GM19397 (cell line): ENCODE results near the gene CDH4.

ENCODE experiments used
- ATAC-seq: cut with Tn5 transposase; IDR thresholded peaks from one replicate; pipeline ENCODE4 v1.9.1; 2021; ENCODE audit warnings: mild to moderate bottlenecking, moderate library complexity; ENCODE audit not compliant: unreplicated experiment

Gene CDH4

DNA sequence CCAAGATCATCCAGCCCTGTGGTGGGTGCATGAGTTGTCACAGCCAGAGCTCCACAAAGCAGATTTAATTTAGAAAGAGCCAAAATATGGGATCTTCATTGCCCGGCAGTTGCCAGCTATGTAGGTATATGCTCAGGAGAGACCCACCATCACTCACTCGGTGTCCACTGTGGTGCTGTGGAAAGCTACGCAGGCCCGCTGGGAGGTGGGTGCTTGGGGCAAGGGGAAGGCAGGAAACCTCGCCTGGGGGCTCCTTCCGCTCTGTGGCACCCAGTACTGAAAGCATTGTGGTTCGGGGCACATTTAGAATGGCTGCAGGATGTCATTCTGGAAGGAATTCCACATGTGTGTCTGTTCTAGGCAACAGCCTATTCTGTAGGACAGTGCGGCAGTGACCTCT, 553.7 kb downstream of the CDH4 start:
- no peak for ATAC-seq

DNA sequence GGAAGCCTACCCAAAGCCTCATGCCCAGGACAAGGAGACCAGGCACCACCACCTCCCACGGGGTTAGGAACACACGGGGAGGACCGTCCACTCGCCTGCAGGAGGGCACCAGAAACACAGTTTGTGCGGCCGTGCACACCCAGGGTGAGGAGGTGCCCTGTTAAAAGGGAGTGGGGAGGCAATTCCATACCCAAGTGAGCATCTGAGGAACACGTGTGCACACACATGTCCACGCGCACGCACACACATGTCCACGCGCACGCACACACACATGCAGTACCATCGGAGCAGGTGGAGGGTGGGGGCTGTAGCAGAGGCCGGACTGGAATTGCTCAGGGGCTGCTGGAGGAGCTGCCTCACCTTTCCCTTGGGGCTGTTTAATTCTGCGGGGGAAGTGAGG, 554.3 kb downstream of the CDH4 start:
- ATAC-seq: no peak

DNA sequence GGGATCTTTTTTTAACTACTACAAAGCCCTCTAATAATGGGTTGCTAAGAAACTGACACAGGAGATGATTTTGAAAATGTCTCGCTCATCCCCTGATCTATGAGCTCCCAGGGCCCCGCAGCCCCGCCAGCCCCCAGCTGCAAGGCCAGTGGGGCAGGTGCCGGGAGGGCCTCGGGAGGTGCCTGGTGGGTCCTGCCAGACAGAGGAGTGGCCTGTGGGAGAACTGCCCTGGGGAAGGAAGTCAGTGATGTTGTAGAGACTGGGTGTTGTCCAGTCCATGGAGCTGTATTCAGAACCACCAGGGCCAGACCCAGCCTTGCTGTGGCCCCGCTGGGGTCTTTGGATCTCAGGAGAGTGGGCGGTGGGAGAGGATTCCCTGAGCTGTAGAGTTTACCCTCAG, 554.9 kb downstream of the CDH4 start:
- no peak for ATAC-seq

DNA sequence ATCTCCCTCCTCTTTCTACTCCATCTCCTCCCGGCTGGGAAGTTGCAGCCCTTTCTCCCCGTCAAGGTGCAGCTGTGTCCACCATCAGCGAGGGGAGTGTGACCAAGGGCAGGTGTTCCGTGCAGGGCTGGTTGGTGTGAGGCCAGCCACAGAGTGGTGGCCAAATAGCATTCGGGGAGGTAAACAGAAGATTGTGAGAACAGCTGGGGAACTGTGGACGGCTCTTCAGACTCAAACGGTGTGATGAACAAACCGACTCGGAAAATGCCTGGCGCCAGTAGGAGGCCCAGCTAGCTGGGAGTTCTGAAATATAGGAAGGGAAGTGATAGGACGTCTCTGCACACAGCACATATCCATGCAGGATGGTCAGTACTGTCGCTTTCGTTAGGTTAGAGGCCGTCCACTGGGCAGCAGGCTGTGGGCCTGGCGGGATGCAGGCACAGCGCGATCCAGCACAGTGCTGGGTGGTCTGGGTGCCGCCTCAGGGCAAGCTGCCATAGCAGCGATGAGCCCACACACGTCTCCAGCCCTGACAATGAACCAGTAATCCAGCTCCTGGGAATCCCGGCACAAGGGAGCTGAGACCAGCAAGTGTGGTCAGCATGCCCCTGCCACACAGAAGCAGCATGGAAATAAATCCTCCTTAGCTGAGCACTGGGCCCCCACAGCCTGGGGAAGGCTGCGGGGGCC, 555.6 kb downstream of the CDH4 start:
- no peak for ATAC-seq

DNA sequence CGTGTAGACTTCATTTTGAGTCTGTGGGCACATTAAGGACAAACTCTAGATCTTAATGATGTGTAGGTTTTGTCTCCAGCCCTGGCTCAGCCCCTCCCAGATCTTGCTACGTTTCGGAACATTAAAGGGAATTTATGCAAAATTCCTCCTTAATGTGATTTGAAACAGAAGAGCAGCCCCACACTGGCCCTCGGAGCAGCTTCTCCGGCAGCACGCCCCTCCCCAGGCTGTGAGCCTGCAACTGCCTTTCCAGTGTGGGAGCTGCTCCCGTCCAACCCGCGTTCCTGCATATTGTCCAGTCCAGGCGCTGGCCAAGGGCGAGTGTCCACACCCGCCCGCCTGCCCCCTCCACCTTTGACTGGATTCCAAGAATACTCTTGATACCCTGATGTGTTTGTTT, 556.4 kb downstream of the CDH4 start:
- no peak for ATAC-seq

DNA sequence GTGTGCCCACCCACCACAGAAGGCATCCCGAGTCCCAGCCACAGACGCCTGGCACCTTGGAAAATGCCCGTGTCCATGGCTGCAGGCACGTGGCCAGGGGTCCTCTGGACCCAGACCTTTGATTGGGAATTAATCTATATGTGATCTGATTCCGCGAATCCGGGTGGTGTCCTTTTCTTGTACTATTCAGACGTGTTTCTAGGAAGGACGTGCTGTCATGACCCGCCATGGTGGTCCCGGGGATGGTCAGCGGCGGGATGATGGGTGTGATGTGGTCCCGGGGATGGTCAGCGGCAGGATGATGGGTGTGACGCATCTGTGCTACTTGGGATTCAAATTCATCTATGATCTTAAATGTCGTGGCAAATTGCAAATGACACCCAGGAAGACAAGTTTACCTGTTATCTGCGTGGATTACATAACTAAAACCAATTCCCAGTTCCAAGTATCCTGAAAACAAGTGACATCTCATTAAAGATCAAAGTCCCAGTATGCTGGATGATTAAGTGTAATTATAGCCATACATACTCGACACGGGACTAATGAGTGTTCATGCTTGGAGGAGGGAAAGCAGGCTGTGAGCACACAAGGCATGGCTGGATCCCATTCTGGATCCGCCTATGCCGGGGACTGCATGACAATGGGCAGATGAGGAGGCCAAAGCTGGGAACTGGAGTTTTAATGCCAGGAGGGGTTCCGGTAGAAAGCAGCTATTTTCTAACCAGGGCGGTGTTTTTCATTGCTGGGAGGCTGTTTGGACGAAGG, 557.1 kb downstream of the CDH4 start:
- no peak for ATAC-seq

DNA sequence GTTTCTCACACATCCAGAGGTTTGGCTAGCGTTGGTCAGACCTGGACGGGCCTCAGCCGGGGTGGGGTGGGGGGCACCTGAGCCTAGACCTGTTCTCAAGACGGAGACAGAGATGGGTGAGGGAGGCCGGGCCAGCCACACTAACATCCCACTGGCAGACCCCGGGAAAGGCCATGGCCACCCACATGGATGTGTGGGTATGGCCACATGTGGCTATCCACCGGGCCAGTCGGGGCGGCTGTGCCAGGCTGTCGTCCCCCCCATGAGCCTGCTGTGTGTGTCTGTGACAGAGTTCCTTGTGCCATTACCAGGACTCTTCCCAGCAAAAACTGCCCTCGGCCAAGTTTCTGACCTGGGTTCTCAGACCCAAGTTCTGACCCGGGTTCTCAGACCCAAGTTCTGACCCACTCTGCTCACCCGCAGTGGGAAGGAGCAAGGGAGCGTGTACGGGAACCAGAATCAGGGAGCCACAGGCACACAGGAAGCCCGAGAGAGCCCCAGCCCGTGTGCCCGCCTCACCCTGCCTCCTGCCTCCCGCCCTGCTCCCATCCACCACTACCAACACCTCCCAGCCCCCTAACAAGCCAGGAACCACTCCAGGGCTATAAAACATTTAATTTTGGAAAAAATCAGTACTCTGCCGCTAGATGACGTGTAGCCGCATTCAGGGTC, 558.1 kb downstream of the CDH4 start:
- ATAC-seq: no peak

DNA sequence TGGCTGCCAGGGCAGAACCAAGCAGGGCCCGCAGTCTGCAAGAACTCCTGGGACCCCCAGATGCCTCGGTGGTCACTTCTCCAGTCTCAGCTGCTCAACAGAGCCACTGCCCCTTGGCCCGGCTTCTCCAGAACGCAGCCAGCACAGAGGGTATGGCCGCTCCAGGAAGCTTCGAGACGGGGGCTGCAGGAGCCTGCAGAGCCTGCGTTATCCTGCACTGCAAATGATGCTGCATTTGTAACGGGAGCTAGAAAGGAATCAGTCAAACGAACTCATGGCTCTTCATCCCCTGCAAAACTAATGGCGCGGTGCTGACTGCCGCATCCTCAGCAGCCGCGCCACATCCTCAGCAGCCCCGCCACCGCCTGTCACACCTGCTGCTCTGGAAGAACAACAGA, 558.7 kb downstream of the CDH4 start:
- no peak for ATAC-seq

DNA sequence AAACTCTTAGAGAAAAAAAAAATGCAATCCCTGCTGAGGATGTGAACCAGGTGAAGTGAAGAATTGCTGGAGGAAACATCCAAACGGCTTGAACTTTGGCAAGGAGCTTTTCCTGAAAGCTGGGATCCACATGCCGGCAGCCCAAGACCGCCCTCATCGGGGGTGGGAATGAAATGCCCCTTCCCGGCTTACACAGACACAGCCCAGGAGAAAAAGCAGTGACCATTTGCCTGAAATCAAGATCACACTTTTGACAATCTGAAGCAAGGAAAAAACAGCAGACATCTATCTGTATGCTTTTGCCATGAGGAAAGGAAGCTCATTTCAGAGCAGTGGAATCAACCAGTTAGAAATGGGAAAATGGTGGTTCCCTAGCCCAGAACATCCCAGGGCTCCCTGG, 559.1 kb downstream of the CDH4 start:
- no peak for ATAC-seq

DNA sequence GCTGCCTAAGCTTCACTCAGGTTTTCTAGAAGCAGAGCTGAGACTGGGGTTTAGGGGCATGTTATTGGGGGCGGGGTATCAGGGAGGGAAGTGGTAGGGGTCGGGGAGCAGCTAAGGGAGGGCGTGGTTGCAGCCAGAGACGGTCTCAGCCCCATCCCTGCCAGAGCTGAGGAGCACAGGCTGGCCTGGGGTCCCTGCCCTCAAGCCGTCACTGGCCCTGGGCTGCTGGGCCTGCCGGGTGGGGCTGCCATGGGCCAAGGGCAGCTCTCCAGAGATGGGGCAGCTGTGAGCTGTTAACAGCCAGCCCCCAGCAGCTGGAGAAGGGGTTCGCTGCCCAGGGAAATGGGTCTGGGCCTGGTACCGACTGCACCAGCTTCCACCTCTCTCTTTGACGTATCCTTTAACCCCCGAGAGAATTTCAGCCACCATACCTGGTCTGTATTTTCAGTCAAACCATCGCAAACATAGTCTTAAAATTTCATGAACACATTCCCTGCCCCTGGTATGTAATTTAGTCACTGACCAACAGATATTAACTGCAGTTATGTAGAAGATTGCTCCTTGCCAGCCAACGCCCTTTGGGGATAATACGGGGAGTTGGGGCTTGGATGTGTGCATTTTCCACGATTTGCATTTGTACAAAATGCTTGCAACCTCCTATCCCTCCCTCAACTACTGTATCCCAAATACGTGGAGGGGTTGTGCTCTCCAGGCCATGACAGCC, 560.2 kb downstream of the CDH4 start:
- no peak for ATAC-seq

DNA sequence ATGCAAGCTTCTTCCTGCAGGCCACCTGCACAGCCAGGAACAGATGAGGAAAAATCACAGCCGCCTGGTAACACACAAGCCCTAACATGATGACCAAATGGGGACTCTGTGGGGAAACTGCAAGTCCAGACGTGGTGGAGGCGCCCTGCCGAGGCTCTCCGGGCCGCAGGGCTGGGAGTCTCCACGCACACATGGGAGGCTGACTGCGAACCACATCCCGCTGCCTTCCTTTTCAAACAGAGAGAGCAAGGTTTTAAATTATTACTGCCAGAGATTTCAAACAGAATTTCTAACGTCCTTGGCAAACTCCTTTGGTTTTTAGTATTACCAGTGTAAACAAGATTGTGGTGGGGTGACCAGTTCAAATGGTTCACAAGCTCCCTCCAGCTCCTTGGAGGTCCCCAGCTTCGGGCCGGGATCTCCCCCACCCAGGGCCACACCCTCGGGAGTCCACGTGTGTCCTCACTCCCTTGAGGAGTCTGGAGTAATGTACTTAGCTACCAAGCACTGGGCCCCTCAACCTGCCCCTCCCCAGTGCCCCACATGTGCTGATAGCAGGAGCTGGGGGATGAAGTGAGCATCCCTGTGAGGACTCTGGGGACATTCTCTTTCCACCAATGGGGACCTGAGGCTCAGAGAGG, 560.9 kb downstream of the CDH4 start:
- no peak for ATAC-seq

DNA sequence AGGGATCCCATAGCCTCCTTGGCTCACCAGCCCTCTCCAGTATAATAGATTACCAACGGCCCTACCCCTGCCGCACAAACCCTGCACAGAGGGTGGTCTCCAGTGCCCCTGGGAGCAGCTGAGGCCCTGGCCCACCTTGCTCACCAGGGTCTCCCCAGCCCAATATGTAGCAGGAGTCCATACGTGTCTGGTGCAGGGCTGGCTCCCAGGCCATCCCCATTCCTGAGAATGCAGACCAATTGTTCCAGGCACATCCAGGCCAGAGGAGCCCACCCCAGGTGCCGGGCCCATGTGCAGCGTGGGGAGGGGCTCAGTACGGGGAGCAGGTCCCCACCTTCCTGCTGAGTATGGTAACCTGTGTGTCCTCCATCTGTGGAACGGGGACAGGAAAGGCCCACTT, 561.7 kb downstream of the CDH4 start:
- no peak for ATAC-seq

DNA sequence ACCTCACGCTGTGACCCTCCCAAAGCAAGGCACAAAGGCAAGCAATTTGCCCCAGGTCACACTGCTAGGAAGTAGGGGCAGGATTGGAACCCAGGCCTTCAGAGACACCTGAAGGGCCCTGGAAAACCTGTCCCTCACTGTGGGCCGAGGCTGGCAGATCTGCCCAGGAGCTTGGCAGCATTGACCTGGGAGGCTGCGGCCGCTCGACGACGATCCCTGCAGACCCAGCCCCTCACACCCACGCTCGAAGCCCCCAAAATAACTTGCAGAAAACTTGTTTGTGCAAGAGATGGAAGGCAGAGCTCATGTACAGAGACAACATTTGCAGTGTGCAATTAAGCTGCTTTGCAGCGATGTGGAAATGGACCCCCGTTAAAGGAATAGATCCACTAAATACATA, 562.2 kb downstream of the CDH4 start:
- ATAC-seq: no peak

DNA sequence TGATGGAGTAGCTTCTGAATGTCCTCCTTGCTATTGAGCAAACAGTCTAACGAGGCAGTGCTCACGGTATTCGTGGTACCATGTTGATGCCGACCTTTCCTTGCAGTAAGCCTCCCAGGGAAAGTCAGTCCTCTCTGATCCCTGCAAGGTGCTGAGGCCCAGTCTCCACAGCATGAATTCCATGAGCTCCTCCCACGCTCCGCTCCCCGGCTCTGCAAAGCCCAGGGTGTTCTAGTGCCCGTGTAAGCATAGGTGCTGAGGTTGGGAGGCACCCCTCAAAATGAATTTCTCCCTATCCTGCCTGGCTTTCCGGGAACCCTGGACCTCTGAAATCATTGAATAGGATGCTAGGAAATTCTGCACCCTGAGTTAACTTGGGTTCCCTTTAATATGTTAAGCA, 562.7 kb downstream of the CDH4 start:
- ATAC-seq: no peak

DNA sequence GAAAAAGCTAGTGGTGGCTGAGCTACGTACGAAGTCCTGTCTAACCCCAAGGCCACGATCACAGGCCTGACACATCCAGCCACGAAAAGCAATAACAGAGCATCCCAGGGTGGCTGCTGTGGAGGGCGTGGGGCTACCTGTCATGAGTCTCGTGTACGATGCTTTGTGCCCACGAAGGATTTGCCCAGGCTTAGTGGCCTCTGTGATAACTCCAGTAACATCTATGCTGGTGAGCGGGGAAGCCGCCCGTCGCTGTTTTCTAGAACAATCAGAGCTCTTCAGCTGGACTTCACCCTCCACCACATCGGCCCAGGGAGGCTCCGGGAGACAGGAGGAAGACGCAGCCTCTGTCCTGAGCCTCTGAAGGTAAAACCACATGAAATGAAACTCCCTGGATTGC, 563.1 kb downstream of the CDH4 start:
- ATAC-seq: no peak

DNA sequence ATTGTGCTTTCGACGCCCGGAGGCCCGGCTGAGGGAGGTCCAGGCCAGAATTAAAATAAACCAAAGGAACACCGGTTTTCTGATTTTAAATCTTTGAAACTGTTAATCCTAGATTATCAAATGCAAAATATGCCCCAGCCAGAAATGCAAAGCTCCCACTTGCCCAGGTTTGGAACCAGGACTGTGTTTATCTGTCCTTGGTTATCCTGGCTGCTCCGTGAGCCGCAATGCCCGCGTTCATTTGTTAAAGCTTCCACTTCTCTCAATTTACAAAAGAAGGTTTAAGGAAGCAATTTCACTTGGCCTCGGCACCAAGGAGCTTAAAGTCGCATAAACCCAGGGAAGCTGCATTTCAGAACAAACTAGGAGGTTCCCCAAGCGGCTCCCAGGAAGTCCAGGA, 563.6 kb downstream of the CDH4 start:
- no peak for ATAC-seq

DNA sequence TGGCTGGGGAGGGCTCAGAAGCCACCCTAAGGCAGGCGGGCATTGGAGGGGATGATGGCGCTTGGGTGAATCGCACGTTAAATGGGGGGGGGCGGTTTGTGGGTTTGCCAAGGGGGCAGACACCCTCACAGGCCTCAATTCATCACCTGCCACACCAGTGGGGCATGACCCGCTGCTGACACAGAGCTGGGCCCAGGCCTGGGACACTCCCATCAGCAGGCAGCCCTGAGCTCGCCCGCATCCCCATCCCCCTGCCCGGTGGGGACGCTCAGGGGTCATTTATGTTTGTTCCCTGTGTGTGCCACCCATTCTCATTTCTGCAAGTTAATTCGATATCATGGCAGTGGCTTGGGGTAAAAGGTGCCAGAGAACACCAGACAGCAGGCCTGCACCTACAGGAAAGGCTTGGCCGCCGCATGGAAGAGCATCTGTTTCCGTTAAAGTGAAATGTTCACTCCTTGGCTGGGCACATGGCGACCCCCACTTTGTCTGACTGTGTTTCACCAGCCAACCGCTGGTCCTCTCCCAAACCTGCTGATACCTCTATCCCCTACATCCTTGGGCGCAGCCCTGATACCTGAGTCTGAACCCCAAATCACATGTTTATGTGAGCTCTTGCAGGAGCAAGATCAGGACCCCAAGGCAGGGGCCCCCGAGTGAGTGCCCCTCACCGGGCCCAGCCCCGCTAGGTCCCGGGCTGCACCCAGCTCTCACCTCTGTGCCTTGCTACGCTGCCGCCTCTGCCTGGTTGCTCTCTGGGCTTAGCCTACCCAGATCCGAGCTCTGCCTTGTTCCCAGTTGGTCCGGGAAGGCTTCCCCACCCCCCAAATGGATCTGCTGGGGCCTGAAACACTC, 564.8 kb downstream of the CDH4 start:
- no peak for ATAC-seq

DNA sequence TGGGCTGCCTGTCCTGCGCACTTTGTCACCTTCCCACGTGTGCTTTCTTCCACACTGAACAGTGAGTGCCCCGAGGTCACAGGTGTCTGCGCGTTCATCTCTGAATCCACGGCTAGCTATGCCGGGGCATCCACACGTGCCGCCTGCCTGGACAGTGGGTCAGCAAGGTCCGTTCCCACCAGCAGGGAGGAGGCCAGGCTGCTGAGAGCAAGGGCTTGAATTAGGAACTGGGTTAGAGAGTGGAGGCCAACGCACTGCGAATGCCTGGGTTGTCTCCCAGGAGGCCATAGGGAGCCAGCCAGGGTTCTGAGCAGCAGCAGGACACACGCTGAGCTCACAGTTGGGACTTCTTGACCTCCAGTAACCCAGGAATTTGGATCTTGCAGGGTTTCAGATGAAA, 565.5 kb downstream of the CDH4 start:
- no peak for ATAC-seq

DNA sequence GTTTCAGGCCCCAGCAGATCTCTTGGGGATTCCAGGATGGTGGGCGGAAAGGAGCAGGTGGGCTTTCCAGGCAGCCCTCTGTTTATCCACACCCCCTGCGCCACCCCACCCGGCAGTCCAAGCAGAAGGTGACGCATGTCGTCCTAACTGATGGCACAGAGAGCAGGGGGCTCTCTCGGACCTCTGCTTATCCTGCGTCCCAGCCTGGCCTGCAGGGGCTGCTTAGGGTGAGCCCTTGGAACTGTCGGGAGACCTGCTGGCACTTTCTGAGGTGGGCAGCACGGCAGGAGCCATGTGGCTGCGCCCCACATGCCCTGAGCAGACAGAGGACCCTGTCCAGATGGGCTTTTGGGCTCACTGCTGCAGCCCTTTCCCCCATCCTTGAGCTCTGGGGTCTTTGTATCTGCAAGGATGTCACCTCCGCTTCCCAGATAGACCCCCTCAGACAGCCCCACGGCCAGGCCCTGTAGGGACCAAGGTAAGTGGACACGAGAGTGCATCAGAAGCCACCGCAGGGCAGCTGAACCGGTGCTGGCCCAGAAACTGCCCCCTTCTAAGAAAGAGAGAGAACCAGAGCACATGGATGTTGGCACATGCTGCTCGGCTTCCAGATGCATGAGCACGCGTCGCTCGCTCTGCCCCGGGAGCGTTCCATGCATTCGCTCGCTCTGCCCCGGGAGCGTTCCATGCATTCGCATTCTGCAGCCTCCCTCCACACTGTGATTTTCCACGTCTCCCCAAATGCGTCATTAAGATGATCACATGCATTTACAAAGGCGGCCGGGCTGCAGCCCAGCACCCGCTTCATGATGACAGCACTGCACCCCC, 566.9 kb downstream of the CDH4 start:
- no peak for ATAC-seq

DNA sequence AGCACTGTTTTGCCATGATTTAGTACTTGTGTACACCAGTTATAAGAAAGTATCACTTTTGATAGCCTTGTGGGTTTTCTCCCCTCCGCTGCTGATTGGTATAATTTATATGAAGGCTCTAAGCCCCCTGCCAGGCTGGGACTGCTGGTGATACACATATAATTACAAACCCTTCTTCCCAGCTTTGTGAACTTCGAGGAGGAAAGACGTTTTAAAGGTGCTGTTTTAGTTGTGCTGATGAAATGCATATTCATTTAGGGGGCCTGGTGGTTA, 567.4 kb downstream of the CDH4 start:
- ATAC-seq: no peak
